GM18870 (cell line): ENCODE data around the gene PDXP.

ENCODE experiments used
- ATAC-seq: cut with Tn5 transposase; IDR thresholded peaks from one replicate; pipeline ENCODE4 v1.9.1; 2021; ENCODE audit warnings: moderate library complexity; ENCODE audit not compliant: unreplicated experiment

Gene PDXP

DNA sequence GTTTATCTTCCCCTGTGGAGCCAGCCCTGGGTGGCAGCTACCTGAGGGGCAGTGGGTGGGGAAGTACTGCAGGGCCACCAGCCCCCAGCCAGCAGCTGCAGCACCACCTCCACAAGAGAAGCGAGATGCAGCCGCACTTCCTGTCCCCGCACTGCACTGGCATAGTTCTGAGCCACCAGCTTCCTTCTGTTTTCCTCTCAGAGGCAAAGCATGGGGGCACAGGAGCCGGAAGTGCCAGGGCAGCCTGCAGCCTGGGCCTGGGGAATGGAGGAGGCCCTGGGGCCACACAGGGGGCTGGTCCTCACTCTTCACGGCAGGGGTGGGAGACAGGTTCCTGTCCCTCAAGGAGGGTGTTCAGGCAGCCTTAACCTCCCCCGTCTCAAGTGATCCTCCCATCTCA, 31.0 kb upstream of the PDXP start:
- ATAC-seq = no peak

DNA sequence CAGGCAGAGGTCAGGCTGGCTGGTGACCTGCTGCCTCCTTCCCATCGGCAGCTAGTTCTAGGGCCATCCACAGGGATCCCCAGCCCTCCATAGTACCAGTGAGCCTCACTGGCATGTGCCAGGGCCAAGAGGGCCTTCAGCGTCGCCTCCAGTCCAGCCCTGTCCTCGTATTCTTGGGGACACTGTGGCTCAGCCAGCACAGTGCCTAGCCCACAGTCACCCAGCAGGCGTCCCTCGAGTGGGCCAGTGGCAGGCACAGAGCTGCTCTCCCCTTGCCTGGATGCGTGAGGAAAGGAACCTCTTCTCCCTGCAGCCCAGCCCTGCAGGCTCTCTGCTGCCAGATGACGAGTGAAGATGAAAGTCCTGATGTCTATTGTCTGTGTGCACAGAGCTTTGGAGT, 29.7 kb upstream of the PDXP start:
- no peak for ATAC-seq

DNA sequence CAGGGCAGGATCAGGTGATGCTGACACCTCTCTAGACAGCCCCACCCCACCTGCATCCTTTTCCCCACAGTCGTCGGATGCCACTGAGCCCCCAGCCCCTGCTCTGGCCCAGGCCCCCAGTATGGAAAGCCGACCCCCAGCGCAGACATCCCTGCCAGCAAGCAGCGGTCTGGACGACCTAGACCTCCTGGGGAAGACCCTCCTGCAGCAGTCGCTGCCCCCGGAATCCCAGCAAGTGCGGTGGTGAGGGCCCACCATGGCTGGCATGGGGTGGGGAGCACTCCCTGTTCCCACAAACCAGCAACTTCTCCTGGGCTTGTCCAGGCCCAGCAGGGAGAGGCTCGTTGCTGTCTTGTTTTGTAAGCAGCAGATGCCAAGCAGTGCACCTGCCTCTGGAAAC, 28.6 kb upstream of the PDXP start:
- no peak for ATAC-seq

DNA sequence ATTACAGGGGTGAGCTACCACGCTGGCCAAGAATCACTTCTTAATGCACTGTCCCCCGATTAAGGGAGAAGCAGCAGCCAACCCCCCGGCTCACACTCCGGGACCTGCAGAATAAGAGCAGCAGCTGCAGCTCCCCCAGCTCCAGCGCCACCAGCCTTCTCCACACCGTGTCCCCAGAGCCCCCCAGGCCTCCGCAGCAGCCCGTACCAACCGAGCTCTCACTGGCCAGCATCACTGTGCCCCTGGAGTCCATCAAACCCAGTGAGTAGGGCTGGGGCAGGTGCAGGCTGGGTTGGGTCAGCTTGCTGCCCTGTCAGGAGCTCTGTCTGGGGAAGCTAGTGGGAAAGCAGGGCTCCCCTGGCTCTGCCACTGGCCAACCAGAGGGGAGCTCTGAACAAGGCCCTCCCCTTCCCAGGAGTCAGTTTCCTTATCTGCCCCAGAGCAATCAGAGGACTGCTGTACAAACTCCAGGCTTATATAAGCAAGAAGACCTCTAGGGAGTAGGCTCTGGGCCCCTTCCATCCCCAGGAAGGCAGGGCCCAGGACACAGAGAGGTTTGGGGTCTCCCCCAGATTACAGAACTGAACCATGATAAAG, 27.6 kb upstream of the PDXP start:
- no peak for ATAC-seq

DNA sequence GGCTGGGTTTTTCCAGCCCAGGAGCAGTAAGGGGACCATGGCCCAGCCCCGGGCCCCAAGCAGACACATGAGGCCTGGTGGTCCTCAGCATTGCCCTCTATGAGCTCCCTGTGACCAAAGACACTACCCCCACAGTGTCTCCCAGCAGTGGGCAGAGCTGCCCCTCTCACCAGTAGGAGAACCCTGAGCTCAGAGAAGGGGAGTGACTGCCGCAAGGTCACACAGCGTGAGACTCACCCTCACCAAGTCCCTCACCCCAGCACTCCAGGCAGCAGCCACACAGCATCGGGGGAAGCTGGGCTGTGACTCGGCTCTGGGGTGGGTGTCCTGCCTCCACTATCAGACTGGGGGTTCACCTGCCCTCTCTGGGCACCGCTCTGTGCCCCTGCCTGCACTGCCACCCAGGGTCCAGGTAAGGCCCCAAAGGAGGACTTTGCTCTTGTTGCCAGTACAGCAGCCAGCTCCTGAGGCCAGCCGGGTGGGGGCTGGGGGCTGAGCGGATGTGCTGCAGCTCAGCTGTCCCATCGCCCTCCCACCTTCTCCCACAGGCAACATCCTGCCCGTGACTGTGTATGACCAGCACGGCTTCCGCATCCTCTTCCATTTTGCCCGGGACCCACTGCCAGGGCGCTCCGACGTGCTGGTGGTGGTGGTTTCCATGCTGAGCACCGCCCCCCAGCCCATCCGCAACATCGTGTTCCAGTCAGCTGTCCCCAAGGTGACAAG, 26.9 kb upstream of the PDXP start:
- no peak for ATAC-seq

DNA sequence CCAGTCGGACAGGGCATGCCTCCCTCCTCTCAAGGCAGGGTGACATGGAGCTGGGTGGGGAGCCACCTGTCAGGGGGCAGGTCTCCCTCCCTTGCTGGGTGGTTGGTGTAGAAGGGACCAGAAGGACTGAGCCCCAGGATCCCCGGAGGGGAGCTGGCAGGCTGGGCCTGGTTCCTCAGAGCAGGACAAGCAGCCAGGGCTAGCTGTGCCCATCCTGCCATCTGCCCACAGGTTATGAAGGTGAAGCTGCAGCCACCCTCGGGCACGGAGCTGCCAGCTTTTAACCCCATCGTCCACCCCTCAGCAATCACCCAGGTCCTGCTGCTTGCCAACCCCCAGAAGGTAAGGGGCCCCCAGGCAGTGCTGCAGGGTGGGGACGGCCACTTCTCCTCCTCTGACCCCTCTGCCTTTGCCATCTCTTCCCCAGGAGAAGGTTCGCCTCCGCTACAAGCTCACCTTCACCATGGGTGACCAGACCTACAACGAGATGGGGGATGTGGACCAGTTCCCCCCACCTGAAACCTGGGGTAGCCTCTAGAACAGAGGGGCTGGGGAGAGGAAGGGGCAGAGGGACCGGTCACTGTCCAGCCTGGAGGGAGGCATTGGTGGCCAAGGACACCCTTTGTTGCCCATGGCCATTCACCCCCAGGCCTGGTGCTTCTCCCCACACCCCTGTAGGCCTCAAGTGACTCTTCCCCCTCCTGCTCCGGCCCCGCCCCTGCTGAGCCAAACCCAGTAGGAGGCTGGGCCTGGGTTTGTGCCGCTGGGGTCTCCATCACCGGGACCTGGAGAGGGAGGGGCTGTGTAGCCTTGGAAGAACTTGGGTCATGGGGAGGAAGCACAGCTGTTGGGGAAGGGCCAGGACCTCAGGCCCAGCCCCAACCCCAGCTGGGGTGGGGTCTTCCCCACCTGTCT, 26.1 kb upstream of the PDXP start:
- ATAC-seq = peak; percentile 20

DNA sequence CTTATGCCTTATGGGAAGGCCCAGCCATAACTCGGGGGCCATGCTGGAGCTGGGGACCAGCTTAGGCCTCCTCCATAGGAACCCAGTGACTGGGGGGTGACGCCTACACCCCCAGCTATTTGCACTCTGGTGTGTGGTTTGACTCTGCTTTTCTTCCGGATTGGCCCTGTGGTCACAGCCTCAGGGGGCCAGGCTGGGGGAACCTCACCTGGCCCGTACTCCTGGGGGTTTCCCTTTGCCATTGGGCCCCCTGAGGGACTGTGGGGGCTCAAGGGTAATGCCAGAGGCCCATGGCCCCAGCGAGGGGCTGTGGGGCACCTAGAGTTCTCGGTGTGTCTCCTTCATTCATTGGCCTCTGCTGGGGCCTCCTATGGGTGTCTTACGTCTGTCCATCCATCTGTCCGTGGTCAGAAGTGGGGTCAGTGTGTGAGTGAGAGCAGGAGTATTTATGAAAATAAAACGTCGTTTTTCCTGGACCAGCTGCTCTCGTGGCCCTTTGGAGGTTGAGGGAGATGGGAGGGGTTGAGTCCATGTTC, 25.4 kb upstream of the PDXP start:
- ATAC-seq = peak; percentile 56

DNA sequence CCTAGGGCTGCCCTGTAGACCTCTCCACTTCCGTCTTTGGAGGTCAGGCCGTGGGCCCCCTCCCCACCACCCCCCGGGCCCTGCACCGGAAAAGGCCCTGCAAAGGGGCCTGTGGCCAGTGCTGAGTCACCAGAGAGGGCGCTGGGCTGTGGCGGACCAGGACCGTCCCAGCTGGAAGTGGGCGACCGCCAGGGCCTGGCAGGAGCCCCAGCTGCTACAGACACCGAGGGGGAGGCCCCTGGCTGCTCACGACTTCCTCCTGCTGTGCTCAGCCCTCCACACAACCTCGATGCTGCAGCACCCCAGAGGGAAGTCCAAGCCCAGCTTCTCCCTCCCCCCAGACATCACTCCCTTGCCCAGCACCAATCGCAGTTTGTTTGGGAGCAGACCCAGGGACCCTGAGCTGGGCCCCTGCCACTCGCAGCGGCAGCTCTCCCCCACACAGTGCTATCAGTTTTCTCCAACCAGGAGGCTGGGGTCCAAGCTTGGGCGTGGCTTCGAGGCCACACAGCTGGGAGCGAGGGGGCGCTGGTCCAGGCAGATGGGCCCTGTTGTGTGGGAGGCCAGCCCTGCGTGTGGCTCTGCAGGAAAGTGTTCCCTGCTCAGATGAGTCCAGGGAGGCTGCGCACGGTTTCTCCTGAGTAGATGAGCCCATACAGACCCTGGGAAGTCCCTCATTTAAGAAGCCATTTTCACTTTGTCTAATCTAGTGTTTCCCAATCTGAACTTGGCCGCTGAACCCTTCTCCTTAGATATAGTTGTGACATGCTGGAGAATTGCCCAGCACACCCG, 24.7 kb upstream of the PDXP start:
- ATAC-seq = peak; percentile 25

DNA sequence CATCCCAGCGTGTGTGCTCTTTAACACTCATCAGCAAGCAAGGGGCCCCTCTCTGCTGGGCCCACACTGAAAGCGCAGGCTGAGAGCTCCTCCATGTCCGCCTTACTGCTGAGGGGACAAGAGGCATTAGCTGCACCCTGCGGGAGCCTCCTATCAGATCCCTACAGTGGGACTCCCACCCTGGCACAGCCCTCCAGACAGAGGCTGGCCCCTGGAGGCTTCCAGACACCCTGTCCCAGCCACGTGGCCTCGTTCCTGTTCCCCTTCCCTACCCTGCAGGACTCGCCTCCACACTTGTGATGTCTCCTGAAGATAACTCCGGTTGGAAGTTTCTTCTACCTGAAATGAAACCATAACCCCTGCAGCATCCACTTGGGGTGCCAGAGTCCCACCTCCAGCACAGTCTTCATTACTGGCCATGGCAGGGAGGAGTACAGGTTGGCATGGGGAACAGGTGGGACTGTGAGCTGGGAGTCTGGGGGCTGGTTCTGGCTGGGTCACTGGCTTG, 24.1 kb upstream of the PDXP start:
- no peak for ATAC-seq

DNA sequence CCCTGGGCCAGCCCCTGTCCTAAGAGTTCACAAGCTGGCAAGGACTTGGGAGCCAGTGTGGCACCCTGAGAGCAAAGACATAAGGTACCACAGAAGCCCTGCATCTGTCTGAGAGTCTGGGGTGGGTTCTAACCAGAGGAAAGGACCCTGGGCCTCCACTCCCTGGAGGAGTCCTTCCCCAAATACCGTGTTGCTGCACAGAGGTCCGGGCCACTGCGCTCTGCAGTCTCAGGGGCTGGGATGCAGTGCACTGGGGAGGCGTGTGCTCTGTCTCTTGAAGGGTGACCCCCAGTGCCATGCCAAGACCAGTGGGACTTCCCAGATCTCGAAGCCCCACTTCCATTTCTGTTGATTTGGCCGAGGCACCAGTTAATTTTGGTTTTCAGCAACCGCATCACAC, 23.4 kb upstream of the PDXP start:
- ATAC-seq = no peak

DNA sequence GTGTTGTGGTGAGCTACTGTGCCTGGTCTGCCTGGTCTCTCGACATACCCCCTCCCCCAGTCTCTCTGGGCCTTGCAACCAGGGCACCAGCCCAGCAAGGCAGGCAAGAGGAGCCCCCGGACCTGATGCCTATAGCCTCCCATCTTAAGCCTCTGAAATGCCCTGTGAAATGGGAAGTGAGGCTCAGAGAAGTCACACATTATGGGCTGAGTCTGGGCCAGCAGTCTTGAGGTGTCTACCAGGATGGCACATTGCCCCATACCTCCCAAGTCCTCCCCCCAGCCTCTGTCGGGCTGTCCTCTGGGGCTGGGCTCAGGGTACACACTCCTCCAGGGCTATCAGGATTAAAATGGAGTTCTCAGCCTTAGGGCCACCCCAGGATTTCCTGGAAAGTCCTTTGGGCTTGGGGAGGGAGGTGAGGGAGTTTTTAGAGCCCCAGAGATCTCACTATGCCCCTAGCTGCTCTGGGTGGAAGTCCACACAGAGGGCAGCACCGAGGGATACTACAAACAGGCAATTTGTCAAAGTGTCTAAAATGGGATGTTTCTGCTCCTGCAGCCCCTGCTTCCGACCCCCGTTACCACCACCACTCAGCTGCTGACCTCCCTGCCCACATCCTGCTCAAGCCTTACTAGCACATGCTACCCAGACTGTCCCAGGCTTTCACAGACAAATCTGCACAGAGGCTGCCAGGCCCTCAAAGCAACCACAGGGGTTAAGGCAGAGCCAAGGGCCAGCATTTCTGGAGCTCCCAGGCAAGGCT, 22.2 kb upstream of the PDXP start:
- no peak for ATAC-seq

DNA sequence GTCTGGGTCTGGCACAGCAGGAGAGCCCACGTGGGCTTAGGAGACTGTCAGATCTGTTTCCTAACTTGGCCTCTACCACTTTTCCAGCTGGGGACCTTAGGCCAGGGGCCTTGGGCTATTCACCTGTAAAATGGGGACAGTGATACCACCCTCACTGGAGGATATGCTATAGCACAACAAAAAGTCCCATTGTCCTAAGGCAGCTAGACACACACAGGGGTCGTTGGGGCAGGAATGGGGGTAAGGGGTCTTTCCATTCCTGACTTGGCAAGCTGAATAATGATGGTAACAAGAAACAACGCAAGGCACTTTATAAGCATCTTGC, 21.6 kb upstream of the PDXP start:
- no peak for ATAC-seq

DNA sequence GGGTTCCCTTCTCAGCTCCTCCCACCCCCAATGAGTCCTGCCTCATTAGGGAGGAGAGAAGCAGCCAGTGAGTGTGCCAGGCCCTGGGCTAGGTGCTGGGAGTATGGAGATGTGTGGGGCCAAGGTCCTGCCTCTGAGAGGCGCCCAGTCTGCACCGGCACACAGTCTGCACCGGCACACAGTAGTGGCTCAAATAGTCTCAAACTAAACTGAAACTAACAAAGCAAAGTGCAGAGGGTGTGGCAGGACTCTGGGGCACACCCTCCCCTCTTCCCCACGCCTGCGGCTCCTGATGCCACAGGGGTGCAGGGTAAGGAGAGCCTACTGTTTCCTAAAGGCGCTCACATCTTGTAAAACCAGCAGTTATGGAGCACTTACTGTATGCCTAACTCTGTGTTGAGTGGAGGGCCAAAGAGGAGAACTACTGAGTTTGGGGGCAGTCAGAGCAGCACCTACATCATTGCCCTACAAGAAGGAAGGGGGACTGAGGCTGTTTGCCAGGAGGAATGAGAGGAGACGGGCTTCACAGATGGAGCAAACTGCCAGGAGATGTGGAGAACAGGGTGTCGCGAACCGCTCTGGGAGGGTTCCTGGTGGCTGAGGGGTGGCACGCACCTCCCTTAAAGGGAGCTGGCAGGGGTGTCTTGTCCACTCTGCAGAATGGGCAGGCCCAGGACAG, 20.0 kb upstream of the PDXP start:
- ATAC-seq = no peak

DNA sequence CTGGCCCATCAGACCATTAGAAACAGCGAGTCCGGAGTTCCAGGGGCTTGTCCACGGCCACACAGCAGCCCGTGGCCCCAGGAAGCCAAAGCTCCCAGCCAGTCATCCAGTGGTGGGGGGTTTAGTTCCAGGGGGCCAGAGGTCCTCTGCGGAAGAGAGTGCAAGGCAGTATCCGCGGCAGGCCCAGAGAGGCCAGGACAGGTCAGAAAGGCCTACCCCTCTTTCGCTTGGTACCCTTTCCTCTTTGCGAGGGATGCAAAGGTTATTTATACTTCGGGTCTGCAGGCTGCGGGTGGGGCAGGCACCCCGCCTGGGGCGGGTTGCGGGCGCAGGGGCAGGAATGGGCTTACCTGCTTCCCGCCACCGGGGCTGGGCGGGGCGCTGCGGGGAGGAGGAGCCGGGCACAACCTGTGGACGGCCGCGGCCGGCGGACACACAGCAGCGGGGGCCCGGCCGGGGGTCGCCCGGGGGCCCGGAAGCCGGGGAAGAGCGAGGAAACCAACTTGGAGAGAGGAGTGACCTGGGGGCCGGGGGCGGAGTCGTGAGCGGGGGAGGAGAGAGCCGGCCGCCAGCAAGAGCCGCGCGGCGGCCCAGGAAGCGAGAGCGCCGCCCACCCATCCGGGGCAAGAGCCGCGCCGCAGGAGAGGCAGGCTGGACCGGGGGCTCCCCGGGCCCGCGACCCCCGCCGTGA, 19.3 kb upstream of the PDXP start, which contains the start of gene SH3BP1:
TSS of gene SH3BP1 (plus strand) at position 600 of the 691 bp plus-strand sequence. CDS start 119 bp downstream, outside the sequence.
- ATAC-seq = no peak

DNA sequence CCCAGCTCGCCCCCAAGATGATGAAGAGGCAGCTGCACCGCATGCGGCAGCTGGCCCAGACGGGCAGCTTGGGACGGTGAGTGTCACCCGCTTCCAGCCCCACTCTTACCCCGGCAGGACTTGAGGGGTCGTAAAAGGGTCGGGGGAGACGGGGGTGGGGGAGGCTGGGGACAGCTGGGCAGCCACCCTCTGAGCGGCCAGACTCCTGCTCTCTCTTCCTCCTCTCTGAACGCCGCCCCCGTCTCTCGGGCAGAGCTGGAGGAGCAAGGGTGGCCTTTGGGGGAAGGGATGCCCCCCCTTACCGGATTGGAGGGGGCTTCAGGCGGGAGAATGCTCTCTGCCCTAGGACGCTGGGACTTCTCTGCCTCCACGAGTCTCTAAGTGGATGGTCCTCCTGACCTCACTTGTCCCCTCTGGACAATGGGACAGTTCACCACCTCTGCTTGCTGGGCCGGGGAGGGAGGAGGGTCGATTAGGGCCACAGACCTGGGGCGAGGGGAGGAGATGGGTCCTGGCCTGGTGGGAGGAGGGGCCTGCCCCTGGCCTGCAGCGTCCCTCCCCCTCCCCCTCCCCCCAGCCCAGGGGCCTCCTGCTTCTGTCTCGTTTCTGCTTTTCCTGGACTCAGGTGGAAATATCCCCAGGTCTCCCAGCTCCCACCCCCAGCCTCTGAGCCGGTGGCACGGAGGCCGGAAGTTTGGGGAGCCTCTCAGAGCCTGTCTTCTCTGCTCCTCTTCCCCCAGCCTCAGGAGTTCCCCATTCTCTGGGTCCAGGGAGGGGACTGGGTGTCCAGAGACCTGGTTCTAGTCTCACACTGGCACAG, 18.5 kb upstream of the PDXP start:
- ATAC-seq = no peak

DNA sequence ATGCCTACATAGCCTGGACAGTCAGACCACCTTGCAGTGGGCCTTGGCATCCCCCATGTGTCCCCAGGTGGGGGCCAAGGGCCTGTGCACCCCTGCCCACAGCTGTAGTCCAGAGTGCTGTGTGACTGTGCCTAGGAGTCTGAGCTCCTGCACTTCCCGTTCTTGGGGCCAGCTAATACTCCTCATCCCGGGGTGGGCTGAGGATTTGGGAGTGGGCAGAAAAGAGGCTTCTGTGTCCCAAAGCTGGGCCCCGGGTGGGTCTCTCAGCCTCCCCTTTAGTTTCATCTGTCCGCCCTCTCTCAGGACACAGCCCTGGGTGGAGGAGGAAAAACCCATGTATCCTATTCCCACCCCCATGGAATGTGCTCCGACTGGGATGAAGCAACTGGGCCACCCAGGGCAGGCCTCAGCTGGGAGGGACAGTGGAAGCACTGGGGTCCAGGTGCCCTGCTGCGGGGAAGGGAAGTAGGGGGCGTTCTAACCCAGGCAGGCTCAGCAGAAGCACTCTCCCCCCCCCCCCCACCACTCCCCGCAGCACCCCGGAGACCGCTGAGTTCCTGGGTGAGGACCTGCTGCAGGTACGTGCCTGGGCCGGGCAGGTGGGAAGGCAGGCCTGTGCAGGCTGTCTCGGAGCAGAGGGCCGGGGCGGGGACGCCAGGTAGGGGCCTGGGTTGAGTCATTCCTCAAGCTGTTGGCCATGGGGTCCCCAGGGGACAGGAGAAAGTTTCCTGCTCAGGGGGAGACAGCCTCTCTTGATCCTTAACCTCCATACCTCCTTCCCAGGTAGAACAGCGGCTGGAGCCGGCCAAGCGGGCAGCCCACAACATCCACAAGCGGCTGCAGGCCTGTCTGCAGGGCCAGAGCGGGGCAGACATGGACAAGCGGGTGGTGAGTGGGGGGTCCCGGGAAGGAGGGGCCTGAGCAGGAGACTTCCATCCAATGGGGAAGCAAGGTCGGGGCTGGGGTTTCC, 17.6 kb upstream of the PDXP start:
- no peak for ATAC-seq

DNA sequence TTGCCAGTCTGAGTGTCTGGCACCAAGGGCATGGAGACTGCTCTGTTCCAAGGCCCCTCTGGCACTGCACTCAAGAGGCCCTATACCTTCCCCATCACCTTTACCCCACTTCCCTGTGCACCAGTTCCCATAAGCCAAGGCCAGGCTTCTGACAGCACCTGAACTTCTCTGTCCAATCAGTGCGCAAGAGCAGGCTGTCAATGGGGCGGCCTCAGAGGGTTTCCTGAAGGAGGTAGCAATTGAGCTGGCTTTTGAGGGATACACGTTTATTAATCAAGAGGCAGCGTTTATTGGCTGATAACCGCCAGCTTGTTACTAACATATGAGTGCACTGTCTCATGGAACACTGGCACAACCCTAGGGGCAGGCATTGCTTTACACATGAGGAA, 17.0 kb upstream of the PDXP start:
- ATAC-seq = no peak
